Activated B cell treated with CpG ODN at 0.5 μM for 24 hours (primary cell): ENCODE results near the gene VPREB3. TPM values are rescaled to one million over a fixed set of nuclear protein-coding genes. Genes with fewer than 3 reads are reported as not detected.
A peak's percentile ranks its signal among the peaks of the same experiment; 100 is the strongest.

Experiments
- ATAC-seq: fragments of 200-7000 bp; cut with Tn5 transposase; one replicate; pipeline ENCODE4 v1.10.0; 2021; ENCODE audit warnings: low read depth, mild to moderate bottlenecking, moderate library complexity
- CTCF ChIA-PET: fragments of 350-600 bp; sonication (Branson Sonifier 250); formaldehyde crosslinking; loops from one replicate; lab custom pipeline; 2021; ENCODE audit warnings: antibody characterized with exemption; lab: Charles Lee
- POLR2A ChIA-PET: fragments of 350-600 bp; sonication (Branson Sonifier 250); formaldehyde crosslinking; loops from one replicate; lab custom pipeline; 2021; ENCODE audit warnings: antibody characterized with exemption; lab: Charles Lee
- DNase-seq: peaks from one replicate; pipeline ENCODE4 v3.0.0; 2022
- H3K27ac Mint-ChIP-seq: one replicate; pipeline ENCODE4 v1.8.0; 2020; ENCODE audit warnings: mixed read lengths
- H3K27me3 Mint-ChIP-seq: one replicate; pipeline ENCODE4 v1.8.0; 2021; ENCODE audit warnings: mixed read lengths
- H3K36me3 Mint-ChIP-seq: one replicate; pipeline ENCODE4 v1.8.0; 2021; ENCODE audit warnings: low read depth, mixed read lengths
- H3K4me1 Mint-ChIP-seq: one replicate; pipeline ENCODE4 v1.8.0; 2021; ENCODE audit warnings: mixed read lengths
- H3K4me3 Mint-ChIP-seq: one replicate; pipeline ENCODE4 v1.8.0; 2020; ENCODE audit warnings: mild to moderate bottlenecking, mixed read lengths
- H3K9me3 Mint-ChIP-seq: one replicate; pipeline ENCODE4 v1.8.0; 2020; ENCODE audit warnings: mixed read lengths
- intact Hi-C: fragments of 100-400 bp; cut with micrococcal nuclease; formaldehyde crosslinking; loops from one replicate; pipeline ENCODE4 v1.15.1; 2024
- total RNA-seq: library from RNA; stranded (reverse); gene quantifications from 2 replicates; pipeline ENCODE4 v1.2.3, GENCODE V29; 2022
- TF ChIP-seq, protein P1 (sequence below): fragments of 200-600 bp; IDR thresholded peaks from one replicate; pipeline ENCODE4 v1.8.0; 2022; ENCODE audit warnings: antibody characterized with exemption, mild to moderate bottlenecking

Gene VPREB3
- total RNA-seq, 1 donor from 2014 or later, result 15.9 TPM

DNA sequence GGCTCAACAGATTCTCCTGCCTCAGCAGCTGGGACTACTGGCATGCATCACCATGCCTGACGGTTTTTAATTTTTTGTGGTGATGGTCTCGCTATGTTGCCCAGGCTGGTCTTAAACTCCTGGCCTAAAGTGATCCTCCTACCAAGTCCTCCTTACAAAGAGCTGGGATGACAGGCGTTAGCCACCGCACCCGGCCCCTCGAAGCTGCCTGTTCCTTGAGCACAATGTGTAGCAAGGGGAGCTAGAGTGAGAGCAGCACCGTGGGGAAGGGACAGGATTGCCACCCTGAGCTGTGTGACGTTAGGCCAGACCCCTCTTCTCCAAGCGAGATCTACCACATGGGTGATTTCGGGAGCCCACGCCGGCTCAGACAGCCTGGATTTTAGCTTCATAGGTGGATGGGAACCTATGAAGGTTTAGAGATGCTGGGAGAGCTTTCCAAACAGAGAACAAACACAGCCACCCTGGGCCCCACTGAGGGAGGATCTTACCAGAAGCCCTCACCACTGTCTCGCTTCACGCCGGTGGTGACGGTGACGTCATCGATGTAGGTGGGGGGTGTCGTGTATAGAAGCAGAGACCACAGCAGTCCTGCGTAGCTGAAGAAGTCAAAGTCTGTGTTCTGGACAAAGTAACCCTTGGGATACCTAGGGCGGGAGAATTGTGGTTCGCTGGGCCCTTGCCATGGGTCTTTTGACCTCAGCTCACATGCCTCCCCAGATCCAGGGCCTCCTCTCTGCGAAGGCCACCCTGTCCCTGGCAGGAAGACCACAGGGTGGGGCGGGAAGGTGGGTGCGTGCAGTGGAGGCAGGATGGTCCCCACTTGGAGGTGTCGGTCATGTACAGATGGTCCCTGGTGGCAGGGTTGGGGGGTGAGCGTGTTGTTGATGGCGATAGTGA, 40.3 kb downstream of the VPREB3 start:
- TF ChIP-seq, protein P1, sequence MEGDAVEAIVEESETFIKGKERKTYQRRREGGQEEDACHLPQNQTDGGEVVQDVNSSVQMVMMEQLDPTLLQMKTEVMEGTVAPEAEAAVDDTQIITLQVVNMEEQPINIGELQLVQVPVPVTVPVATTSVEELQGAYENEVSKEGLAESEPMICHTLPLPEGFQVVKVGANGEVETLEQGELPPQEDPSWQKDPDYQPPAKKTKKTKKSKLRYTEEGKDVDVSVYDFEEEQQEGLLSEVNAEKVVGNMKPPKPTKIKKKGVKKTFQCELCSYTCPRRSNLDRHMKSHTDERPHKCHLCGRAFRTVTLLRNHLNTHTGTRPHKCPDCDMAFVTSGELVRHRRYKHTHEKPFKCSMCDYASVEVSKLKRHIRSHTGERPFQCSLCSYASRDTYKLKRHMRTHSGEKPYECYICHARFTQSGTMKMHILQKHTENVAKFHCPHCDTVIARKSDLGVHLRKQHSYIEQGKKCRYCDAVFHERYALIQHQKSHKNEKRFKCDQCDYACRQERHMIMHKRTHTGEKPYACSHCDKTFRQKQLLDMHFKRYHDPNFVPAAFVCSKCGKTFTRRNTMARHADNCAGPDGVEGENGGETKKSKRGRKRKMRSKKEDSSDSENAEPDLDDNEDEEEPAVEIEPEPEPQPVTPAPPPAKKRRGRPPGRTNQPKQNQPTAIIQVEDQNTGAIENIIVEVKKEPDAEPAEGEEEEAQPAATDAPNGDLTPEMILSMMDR, result no peak
- ATAC-seq (no peak), DNase-seq (no peak)
- peak overlapping the region; percentile 32 for H3K4me3 Mint-ChIP-seq
- peak overlapping the region; percentile 50 for H3K27ac Mint-ChIP-seq
- H3K36me3 Mint-ChIP-seq, result peaks cover 50% of the 10 kb centered on the region
- H3K4me1 Mint-ChIP-seq, result peaks cover 16% of the 10 kb centered on the region
- intact Hi-C loops, result no loop called here
- H3K27me3 Mint-ChIP-seq, result no peaks in the 10 kb centered on the region
- POLR2A ChIA-PET, result interaction anchor here (0.5 to 0.7 kb wide), 2 partner anchors 85 to 669 kb away, joined by 4 to 7 read pairs; no protein-coding TSS in a partner anchor
- CTCF ChIA-PET, result interaction anchor here (1.3 kb wide), 1 partner anchor 136 kb away, joined by 3 read pairs; no protein-coding TSS in a partner anchor
- no peaks in the 10 kb centered on the region for H3K9me3 Mint-ChIP-seq

DNA sequence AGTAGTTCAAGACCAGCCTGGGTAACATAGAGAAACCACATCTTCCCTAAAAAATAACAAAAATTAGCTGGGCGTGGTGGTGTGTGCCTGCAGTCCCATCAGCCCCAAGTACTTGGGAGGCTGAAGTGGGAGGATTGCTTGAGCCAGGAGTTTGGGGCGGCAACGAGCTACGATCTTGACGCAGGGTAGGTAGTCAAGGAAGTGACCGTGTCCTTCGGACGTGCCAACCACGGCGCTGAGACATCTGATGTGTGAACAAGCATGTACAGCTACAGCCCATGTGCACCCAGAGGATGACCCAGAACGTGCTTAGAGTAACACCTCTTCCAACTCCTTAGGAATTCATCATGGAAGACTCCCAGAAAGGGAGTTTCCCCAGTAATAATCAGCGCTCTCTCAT, 42.0 kb downstream of the VPREB3 start:
- H3K27me3 Mint-ChIP-seq, result no peaks in the 10 kb centered on the region
- H3K36me3 Mint-ChIP-seq, result peaks cover 66% of the 10 kb centered on the region
- ATAC-seq, result no peak
- intact Hi-C loops, result no loop called here
- POLR2A ChIA-PET, result interaction anchor here (1.3 kb wide), 1 partner anchor 182 kb away, joined by 4 read pairs; the partner anchor contains the start of gene MIF
- no peak for DNase-seq
- H3K4me3 Mint-ChIP-seq, result no peak overlapping the region
- TF ChIP-seq, protein P1, result no peak
- H3K4me1 Mint-ChIP-seq, result peaks cover 14% of the 10 kb centered on the region
- CTCF ChIA-PET, result interaction anchor here (0.6 kb wide), 1 partner anchor 57 kb away, joined by 4 read pairs; no protein-coding TSS in a partner anchor
- no peaks in the 10 kb centered on the region for H3K9me3 Mint-ChIP-seq
- H3K27ac Mint-ChIP-seq, result no peak overlapping the region

DNA sequence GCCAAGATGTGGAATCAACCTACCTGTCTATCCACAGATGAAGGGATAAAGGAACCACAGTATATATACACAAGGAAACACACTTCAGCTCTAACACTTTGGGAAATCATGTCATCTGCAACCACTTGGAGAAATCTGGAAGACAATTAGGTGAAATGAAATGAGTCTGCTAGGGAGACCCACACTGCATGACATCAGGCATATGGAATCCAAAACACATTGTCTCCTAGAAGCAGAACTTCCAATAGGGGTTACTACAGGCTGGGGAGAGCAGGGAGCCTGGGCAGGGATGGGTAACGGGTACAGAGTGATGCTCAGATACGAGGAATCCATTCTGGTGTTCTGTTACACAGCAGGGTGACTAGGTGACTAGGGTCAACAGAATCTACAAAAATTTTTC, 45.1 kb downstream of the VPREB3 start:
- no peak overlapping the region for H3K27ac Mint-ChIP-seq
- POLR2A ChIA-PET, result no interaction called here
- DNase-seq (no peak), ATAC-seq (no peak)
- TF ChIP-seq, protein P1, result no peak
- peaks cover 91% of the 10 kb centered on the region for H3K36me3 Mint-ChIP-seq
- H3K4me3 Mint-ChIP-seq, result no peak overlapping the region
- intact Hi-C loops, result no loop called here
- no peaks in the 10 kb centered on the region for H3K27me3 Mint-ChIP-seq
- H3K4me1 Mint-ChIP-seq, result peaks cover 5% of the 10 kb centered on the region
- no peaks in the 10 kb centered on the region for H3K9me3 Mint-ChIP-seq
- CTCF ChIA-PET, result no interaction called here

DNA sequence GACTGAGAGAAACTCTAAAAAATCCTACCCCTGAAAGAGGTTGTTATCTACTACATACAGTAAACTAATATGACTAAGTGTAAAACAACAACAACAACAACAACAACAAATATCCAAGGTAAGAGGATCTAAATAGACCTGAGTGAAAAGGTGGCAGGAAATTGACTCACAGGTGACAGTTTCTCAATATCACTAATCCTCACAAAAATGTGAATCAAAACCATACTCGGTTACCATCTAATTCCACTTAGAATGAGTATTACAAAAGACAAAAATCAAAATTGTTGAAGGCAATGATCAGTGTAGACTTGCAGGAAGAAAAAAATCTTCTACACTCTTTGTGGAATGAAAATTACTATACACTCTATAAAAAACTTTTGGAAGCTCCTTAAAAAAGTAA, 46.0 kb downstream of the VPREB3 start:
- no peak for DNase-seq
- CTCF ChIA-PET, result no interaction called here

DNA sequence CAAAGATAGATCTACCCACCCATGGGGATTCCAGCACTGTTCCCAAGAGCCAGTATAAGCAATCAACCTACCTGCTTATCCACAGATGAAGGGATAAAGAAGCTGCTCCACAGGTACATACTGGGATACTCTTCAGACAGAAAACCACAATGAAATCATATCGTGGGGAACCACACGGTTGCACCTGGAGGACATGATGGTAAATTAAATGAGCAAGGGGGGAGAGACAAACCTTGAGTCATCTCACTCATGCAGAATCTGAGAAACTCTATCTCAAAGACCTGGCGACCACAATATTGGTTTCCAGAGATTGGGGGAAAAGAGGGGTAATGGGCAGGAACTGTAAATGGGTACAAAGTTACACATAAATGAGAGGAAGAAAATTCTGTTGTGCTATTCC, 48.9 kb downstream of the VPREB3 start:
- DNase-seq, result no peak
- Mint-ChIP-seq H3K4me3 (no peak overlapping the region), H3K27me3 (no peaks in the 10 kb centered on the region), H3K4me1 (peaks cover 2% of the 10 kb centered on the region), H3K27ac (no peak overlapping the region), H3K9me3 (no peaks in the 10 kb centered on the region), H3K36me3 (peaks cover 97% of the 10 kb centered on the region)
- ATAC-seq, result no peak
- TF ChIP-seq, protein P1, result no peak
- POLR2A ChIA-PET, result no interaction called here
- intact Hi-C loops, result no loop called here
- CTCF ChIA-PET, result no interaction called here

More for the DNA sequence above, 46.0 kb downstream of the VPREB3 start:
- H3K27ac Mint-ChIP-seq, result no peak overlapping the region
- H3K36me3 Mint-ChIP-seq, result peaks cover 93% of the 10 kb centered on the region
- no peaks in the 10 kb centered on the region for H3K9me3 Mint-ChIP-seq
- intact Hi-C loops, result no loop called here
- POLR2A ChIA-PET, result no interaction called here
- H3K4me1 Mint-ChIP-seq, result peaks cover 2% of the 10 kb centered on the region
- H3K4me3 Mint-ChIP-seq, result no peak overlapping the region
- TF ChIP-seq, protein P1, result no peak
- no peaks in the 10 kb centered on the region for H3K27me3 Mint-ChIP-seq
- no peak for ATAC-seq
